Stimulated activated CD4-positive, alpha-beta T cell treated with anti-CD3 and anti-CD28 coated beads, TNF-alpha, amount 100 ng/mL, for 4 hours (primary cell): ENCODE results near the gene PHYH.
"Not testable (repeated sequence)": the region's sequence is repeated elsewhere in the genome, so short reads cannot be mapped to it uniquely, and the experiment has no call there.

Experiments
- DNase-seq, 3 experiments: peaks; one replicate each; pipeline ENCODE4 v3.0.0-alpha.2; 2020; ENCODE audit warnings: low read depth in 3 of 3

PHYH gene

DNA sequence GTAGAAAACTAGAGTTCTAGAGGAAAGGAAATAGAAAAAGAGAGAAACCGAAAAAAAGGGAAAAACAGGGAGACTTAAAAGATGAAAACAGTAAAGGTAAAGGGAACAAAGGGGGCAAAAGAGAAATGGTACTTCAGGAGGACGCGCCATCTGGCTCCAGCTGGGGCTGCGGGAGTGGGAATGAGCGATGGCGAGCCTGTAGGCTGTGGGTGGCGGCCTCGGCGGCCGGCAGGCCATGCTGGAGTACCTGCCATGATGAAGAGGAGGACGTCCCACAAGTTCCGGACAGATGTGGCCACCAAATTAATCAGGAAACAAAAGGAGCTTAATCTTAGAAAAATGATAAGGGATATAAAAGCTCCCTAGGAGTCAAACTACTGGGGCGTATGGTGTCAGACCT, 21.7 kb upstream of the PHYH start:
- no peak for DNase-seq

GRCh38 chr10:13319166-13319565, 19.3 kb upstream of the PHYH start:
- DNase-seq = no peak

DNA sequence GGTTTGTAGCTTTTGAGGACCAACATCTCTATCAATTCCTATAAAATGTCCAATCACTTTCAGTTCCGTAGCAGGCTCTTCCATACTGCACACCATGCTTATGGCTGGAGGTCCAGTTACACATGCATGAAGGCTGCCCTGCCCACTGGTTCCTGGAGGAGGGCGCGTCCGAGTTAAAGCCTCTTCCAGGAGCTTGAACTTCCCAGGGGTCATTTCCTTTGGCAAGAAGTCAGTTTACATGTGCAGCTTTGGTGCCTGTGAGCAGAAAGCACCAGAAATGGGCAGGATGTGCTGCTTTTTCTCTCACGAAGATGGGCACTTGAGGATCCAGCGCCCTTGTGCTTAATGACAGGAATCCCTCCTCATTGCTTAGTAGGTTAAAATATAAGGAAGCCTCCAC, 17.6 kb upstream of the PHYH start:
- no peak for DNase-seq

DNA sequence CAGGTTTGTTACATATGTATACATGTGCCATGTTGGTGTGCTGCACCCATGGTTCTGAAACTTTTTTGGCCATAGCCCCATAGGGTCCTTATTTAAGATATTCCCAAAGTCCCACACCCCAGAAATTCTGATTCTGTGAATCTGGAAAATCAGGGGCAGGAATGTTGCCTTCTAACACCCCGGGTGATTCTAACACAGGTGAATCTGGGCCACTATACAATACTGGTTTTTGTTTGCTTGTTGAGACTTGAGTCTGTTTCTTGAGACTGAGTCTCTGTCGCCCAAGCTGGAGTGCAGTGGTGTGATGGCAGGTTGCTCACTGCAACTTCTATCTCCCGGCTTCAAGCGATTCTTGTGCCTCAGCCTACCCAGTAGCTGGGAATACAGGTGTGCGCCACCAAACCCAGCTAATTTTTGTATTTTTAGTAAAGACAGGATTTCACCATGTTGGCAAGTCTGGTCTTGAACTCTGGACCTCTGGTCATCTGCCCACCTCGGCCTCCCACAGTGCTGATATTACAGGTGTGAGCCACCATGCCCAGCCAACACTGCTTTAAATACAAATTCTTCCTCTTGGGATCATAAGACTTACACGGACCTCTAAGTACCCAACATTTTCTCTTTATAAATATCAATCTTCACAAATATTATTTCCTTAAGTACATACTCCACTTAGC, 16.9 kb upstream of the PHYH start:
- DNase-seq = no peak

GRCh38 chr10:13315361-13315760, 15.5 kb upstream of the PHYH start:
- no peak for DNase-seq

GRCh38 chr10:13311177-13311575, 11.3 kb upstream of the PHYH start:
- DNase-seq = no peak

DNA sequence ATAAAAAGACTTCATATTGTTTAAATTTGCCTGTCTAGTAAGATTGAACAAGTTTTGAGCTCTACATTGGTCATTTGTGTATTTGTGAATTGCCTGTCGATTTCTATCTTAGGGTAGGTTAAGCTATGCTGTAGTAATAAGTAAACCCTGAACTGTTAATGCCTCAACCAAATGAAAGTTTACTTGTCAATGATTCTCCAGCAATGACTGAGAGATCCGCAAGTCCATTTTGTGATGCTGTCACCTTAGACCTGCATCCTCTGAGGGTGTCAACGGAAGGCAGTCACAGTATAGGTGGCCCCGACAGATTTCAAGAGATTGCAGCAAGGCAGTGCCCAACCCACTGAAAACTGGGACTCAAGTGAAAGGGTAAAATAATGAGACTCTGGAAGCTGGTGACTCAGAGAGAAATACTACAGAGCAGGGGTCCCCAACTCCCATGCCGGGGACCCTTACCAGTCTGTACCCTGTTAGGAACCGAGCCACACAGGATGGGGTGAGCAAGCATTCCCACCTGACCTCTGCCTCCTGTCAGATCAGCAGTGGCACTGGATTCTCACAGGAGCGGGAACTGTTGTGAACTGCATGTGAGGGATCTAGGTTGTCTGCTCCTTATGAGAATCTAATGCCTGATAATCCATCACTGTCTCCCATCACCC, 10.8 kb upstream of the PHYH start:
- no peak for DNase-seq

GRCh38 chr10:13309792-13310191, 9.9 kb upstream of the PHYH start:
- DNase-seq = no peak

- DNase-seq = no peak
These were observed 8.2 kb upstream of the PHYH start for GRCh38 chr10:13308096-13308495.

GRCh38 chr10:13306103-13306502, 6.2 kb upstream of the PHYH start:
- DNase-seq = no peak

- no peak for DNase-seq
These were observed 3.1 kb upstream of the PHYH start for GRCh38 chr10:13302821-13303555.

GRCh38 chr10:13298748-13299436, 972 bp downstream of the PHYH start:
- no peak for DNase-seq

DNA sequence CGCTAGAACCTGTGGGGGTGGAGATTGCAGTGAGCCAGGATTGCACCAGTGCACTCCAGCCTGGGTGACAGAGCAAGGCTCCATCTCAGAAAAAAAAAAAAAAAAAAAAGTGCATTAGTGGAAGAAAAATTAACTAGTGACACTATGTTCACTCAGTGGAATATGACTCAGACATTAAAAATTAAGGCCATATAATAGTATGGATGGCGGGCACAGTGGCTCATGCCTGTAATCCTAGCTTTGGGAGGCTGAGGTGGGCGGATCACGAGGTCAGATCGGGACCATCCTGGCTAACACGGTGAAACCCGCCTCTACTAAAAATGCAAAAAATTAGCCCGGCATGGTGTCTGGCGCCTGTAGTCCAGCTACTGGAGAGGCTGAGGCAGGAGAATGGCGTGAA, 3.4 kb downstream of the PHYH start:
- no peak for DNase-seq

- no peak for DNase-seq
These were observed 5.1 kb downstream of the PHYH start for GRCh38 chr10:13294784-13295183.

DNA sequence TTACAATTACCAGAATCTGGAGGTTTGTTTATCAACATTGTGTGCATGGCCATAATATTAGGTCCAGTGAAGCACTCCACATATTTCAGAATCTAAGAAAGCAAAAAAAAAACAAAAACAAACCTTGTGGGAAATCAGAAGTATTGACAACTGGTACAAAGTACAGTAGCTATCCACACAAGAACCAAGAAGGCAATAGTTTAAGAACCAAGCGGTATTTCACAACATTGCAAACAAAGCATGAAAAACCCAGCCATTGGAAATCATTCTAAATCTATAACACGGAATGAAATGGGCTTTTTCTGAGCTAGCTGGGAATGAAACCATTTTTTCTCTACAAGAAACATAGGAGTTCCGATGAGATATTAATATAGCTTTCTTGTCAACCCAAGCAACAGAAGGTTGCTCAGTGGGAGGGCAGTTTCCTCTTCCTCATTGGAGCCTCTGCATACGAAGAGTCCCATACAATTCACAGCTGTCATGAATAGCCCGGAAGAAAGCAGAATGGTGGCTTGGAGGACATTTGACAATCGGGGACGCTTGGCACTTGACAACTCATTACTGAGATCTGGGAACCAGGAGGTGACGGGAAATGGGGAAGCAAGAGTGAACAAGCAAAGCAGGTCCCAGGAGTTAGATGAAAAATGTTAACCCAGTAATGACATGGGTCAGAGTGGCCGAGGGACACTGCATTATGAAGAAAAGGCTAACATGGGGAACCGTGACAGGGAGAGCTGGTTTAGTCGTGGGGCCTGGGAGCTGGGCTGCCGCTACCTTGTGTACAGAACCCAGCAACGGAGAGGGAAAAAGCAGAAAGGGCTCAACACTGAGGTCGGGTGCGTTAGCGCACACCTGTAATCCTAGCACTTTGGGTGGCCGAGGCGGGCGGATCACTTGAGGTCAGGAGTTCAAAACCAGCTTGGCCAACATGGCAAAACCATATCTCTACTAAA, 7.8 kb downstream of the PHYH start:
- DNase-seq = no peak

DNA sequence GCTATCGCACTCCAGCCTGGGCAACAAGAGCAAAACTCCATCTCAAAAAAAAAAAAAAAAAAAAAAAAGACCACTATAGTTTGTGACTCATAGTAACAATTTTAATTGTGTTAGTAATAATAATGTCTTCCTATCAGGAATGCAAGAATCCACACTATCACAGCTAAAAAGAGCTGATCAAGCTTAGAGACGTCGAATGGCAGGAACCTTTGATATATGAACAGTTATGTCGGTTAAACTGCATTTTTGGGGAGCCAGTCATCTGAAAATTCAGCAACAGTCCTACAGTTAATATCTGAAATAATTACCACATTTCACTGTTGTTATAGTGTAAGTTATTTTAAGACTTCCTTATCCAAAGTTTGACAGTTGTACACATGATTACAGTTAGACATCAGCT, 8.8 kb downstream of the PHYH start:
- no peak for DNase-seq

- DNase-seq = no peak
These were observed 15.8 kb downstream of the PHYH start for GRCh38 chr10:13284050-13284449.

GRCh38 chr10:13282348-13282747, 17.5 kb downstream of the PHYH start:
- not testable (repeated sequence) for DNase-seq

GRCh38 chr10:13276749-13277365, 23.0 kb downstream of the PHYH start:
- no peak for DNase-seq

- DNase-seq = not testable (repeated sequence)
These were observed 23.7 kb downstream of the PHYH start for GRCh38 chr10:13276146-13276545.

GRCh38 chr10:13272164-13272571, 27.7 kb downstream of the PHYH start:
- no peak for DNase-seq
